ENCODE data around the gene OTOP2. TPM values are rescaled to one million over a fixed set of nuclear protein-coding genes. Genes with fewer than 3 reads are reported as not detected.

OTOP2 gene
- total RNA-seq, 4 donors from 2014 or later, result not detected

DNA sequence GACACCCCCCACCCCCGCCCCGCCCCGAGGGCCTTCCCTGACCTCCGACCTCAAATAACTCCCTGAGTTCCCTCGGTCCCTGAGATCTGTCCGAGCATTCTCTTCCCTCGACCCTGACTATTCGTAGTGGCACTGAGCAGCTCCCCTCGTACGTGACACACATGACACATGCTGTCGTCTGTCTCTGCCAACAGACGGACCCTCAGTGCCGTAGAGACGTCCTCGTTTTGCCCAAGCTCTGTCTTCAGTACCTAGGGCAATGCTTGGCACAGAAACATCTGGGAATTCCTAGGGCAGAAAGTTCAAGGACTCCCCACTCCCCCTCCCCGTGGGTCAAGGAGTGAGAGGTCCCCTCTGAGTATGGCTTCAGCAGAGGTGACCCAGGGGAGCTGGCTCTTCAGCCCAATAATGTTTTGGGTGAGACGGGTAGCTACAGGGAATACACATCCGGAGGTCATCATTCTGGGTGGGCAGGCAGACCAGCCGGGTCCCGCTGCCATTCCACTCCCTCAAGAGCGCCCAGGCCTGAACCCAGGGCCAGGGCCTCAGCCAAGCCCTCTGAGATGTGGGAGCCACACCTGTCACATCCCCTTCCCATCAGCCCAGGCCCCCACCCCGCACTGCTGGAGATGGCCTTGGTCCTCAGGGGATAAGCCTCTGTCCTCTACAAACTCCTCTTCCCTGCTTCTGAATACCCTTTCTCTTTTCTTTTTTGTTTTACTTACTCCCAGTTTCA, 30.0 kb upstream of the OTOP2 start:
- H3K4me3 ChIP-seq (ENCODE audit: low read depth, poor library complexity, severe bottlenecking), result no peak overlapping the region
- no peak for DNase-seq (ENCODE audit: low spot score in 2 of 2)
- intact Hi-C loops (cut with DNase I; ENCODE audit: low total_unique reads), result no loop called here
- 38 to 45% methylated on average over 18 to 21 of the region's 22 CpGs for WGBS, 2 donors
- no peak for TF ChIP-seq POLR2A (IDR thresholded peaks at IDR 0.05)

DNA sequence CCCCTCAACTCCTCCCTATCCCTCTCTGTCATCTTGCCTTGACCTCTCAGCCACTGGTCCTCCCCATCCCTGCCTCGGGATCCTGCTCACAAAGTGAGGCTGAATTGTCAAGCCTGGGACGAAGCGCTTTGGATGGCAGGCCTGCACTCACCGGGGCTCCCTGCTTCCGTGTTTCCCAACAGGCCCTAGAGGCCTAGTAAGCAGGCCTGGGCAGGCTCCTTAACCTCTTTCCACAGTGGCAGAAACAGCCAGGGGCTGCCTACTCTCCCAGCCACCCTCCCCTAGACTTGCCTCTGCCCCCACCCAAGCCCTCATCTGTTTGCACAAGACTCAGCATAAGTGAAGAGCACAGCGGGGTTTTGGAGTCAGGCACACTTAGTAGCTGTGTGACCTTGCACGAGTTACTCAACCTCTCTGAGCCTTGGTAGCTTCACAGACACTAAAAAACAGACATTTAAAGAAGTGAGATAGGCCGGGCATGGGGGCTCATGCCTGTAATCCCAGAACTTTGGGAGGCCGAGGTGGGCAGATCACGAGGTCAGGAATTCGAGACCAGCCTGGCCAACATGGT, 25.6 kb upstream of the OTOP2 start:
- DNase-seq (ENCODE audit: low spot score in 2 of 2), result no peak
- TF ChIP-seq, protein P1, sequence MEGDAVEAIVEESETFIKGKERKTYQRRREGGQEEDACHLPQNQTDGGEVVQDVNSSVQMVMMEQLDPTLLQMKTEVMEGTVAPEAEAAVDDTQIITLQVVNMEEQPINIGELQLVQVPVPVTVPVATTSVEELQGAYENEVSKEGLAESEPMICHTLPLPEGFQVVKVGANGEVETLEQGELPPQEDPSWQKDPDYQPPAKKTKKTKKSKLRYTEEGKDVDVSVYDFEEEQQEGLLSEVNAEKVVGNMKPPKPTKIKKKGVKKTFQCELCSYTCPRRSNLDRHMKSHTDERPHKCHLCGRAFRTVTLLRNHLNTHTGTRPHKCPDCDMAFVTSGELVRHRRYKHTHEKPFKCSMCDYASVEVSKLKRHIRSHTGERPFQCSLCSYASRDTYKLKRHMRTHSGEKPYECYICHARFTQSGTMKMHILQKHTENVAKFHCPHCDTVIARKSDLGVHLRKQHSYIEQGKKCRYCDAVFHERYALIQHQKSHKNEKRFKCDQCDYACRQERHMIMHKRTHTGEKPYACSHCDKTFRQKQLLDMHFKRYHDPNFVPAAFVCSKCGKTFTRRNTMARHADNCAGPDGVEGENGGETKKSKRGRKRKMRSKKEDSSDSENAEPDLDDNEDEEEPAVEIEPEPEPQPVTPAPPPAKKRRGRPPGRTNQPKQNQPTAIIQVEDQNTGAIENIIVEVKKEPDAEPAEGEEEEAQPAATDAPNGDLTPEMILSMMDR (IDR thresholded peaks at IDR 0.05), result no peak
- no peak for TF ChIP-seq POLR2A (IDR thresholded peaks at IDR 0.05)
- intact Hi-C loops (cut with DNase I; ENCODE audit: low total_unique reads), result no loop called here
- no peak overlapping the region for H3K4me3 ChIP-seq (ENCODE audit: low read depth, poor library complexity, severe bottlenecking)
- whole genome bisulfite sequencing, 2 donors, result 63 to 70% methylated on average over 11 of the region's 11 CpGs

DNA sequence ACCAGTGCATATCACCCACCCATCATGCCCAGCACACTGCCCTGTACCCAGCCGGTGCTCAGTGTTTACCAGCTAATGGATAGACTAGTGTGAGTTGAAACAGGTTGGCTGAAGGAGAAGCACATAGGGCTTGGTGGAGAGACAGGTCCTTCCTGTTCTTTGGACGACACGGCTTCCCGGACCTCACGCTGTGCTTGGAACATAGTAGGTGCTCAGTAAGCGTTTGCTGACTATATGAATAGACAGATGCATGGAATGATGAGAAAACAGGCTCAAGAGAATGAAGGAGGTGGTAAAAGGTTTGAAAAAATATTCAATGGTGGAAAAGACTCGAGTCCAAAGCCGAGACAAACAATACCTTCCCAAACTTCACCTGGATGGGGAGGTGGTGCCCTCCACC, 23.9 kb upstream of the OTOP2 start:
- 72 to 74% methylated on average over 8 of the region's 8 CpGs for whole genome bisulfite sequencing, 2 donors
- no peak for DNase-seq (ENCODE audit: low spot score in 2 of 2)
- TF ChIP-seq, protein P1 (IDR thresholded peaks at IDR 0.05), result no peak
- TF ChIP-seq POLR2A (IDR thresholded peaks at IDR 0.05), result no peak
- intact Hi-C loops (cut with DNase I; ENCODE audit: low total_unique reads), result no loop called here
- H3K4me3 ChIP-seq (ENCODE audit: low read depth, poor library complexity, severe bottlenecking), result no peak overlapping the region

DNA sequence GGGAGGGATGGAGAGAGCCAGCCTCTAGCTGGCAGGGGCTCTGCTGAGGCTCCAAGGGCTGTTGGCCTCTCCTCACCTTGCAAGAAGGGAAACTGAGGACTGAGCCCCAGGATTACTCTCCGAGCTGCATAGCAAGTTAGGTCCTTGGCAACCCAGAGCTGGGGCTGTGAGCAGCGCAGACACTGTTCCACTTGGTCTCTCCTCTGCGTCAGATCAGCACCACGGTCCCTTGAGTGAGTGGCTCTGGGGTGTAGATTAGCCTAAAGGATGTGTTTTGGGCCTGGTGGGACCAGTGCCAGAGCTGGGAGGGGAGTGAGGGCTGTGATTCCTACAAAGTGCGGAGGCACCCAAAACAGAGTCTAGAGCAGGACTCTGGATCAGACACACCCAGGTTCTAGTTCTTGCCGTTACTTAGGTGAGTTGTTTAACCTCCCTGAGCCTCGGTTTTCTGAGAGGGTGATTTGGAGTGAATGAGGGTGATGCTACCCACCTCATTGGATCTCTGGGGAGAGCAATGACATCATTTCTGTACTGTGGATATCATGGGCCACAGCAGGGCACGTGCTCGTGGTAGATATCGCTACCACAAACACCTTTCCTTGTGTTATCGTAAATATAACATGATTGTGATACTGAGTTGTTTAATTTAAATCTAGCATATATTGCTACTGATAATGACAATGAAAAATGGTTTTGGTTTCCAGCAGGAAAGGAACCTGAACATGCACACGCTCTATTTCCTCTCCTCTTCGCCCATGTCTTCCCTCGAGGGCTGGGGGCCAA, 22.5 kb upstream of the OTOP2 start:
- TF ChIP-seq POLR2A (IDR thresholded peaks at IDR 0.05), result no peak
- TF ChIP-seq, protein P1 (IDR thresholded peaks at IDR 0.05), result no peak
- 73 to 80% methylated on average over 14 of the region's 14 CpGs for WGBS, 2 donors
- no peak overlapping the region for H3K4me3 ChIP-seq (ENCODE audit: low read depth, poor library complexity, severe bottlenecking)
- intact Hi-C loops (cut with DNase I; ENCODE audit: low total_unique reads), result no loop called here
- DNase-seq (ENCODE audit: low spot score in 2 of 2), result no peak

DNA sequence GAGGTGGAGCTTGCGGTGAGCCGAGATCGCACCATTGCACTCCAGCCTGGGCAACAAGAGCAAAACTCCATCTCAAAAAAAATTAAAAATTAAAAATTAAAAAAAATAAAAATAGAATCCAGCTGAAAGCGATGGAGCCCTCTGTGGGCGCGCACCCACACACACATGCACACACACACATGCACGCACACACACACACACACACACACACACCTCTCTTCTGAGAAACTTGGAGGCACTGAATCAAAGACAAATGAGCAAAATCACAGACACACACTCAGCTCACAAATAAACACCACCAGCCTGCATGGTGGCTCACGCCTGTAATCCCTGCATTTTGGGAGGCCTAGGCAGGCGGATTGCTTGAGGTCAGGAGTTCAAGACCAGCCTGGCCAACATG, 21.0 kb upstream of the OTOP2 start:
- DNase-seq (ENCODE audit: low spot score in 2 of 2), result no peak
- intact Hi-C loops (cut with DNase I; ENCODE audit: low total_unique reads), result no loop called here
- TF ChIP-seq POLR2A (IDR thresholded peaks at IDR 0.05), result no peak
- TF ChIP-seq, protein P1 (IDR thresholded peaks at IDR 0.05), result no peak
- WGBS, 2 donors, result 87 to 91% methylated on average over 9 of the region's 9 CpGs
- H3K4me3 ChIP-seq (ENCODE audit: low read depth, poor library complexity, severe bottlenecking), result no peak overlapping the region

DNA sequence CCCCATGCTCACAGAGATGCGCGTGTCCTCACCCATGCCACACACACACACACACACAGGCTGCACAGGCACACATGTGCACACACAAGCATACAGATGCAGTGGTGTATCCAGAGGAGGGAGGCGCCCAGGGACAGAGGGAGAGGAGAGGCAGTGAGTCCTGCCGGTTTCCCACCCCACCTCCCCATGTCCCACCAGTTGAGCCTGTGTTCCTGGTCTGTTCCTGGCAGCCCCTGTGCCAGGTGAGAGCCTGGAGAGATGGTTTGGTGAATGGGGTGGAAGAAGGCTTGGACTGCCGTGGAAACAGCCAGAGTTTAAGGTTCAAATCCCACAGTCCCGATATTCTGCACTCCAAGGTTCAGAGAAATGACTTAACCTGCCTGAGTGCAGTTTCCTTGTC, 20.4 kb upstream of the OTOP2 start:
- intact Hi-C loops (cut with DNase I; ENCODE audit: low total_unique reads), result no loop called here
- WGBS, 2 donors, result 70 to 77% methylated on average over 6 of the region's 6 CpGs
- no peak overlapping the region for H3K4me3 ChIP-seq (ENCODE audit: low read depth, poor library complexity, severe bottlenecking)
- DNase-seq (ENCODE audit: low spot score in 2 of 2), result no peak
- TF ChIP-seq, protein P1 (IDR thresholded peaks at IDR 0.05), result no peak
- no peak for TF ChIP-seq POLR2A (IDR thresholded peaks at IDR 0.05)
